HepG2 (cell line): ENCODE results near the gene INSIG2.

Experiments
- PHF5A ChIP-seq: IDR thresholded peaks from one replicate; pipeline ENCODE4 v1.6.1; 2018; ENCODE audit warnings: low read depth, missing genetic modification reagents; ENCODE audit not compliant: unreplicated experiment
- TARDBP ChIP-seq: sonication (generic); formaldehyde crosslinking; IDR thresholded peaks from 2 replicates; pipeline ENCODE4 v1.8.0; 2022; ENCODE audit warnings: mild to moderate bottlenecking, missing genetic modification reagents
- ZNF678 ChIP-seq: sonication (generic); formaldehyde crosslinking; IDR thresholded peaks from 2 replicates; pipeline ENCODE4 v1.4.0; 2020; ENCODE audit warnings: mild to moderate bottlenecking, missing genetic modification reagents

DNA sequence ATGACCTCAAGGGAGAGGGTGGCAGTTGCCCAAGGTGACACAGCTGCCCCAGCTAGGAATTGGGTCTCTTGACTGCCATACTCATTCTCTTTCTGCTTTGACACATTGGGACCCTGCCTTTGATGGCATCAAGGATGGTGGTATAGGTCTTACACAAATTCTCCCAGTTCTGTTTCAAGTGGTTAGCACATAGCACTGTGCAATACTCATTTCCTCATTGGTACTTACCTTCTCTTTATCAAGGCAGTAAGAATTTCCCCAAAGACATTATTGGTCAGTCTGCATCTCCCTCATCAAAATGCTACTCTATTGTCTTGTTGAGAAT lies 38.5 kb upstream of the INSIG2 start:
- TF ChIP-seq TARDBP (CRISPR knock-in tag): no peak
- no peak for TF ChIP-seq PHF5A (CRISPR knock-in tag)
- TF ChIP-seq ZNF678 (CRISPR knock-in tag): no peak
